K562 (cell line): Measurements from ENCODE around the gene GNPTAB. TPM values are rescaled to one million over a fixed set of nuclear protein-coding genes. Genes with fewer than 3 reads are reported as not detected.

Source experiments
- ARID2 ChIP-seq: fragments of 450-650 bp; IDR thresholded peaks from 2 replicates; pipeline ENCODE4 v1.6.1; 2017; ENCODE audit warnings: antibody characterized with exemption, mild to moderate bottlenecking
- GATA2 ChIP-seq: sonication (generic); formaldehyde crosslinking; IDR thresholded peaks from 2 replicates; pipeline ENCODE4 v1.4.0; 2020; ENCODE audit warnings: mild to moderate bottlenecking, missing genetic modification reagents
- RAD21 ChIP-seq, 2 experiments: fragments of 250-450 bp in 1 of 2; fragments of 450-650 bp in 1 of 2; sonication (Bioruptor Pico) in 1 of 2; formaldehyde crosslinking in 1 of 2; IDR thresholded peaks in 1 of 2; conservative IDR thresholded peaks in 1 of 2; 2 replicates each; pipeline versions ENCODE4 v1.4.0 to v1.8.0; 2020 to 2022; ENCODE audit warnings: mild to moderate bottlenecking in 2 of 2, moderate library complexity in 1 of 2
- RB1 ChIP-seq: fragments of 450-650 bp; IDR thresholded peaks from 2 replicates; pipeline ENCODE4 v1.6.1; 2017; ENCODE audit warnings: low read depth, mild to moderate bottlenecking
- SRSF3 ChIP-seq: fragments of 200-400 bp; formaldehyde crosslinking; IDR thresholded peaks from 2 replicates; pipeline ENCODE4 v1.6.1; 2016; ENCODE audit warnings: mild to moderate bottlenecking, low read length, moderate library complexity; ENCODE audit not compliant: insufficient read depth
- STAG1 ChIP-seq: sonication (generic); formaldehyde crosslinking; IDR thresholded peaks from 2 replicates; pipeline ENCODE4 v1.5.0; 2020; ENCODE audit warnings: missing genetic modification reagents, borderline replicate concordance
- TEAD2 ChIP-seq: fragments of 450-650 bp; IDR thresholded peaks from 2 replicates; pipeline ENCODE4 v1.6.1; 2016; ENCODE audit warnings: missing genetic modification characterization, control low read depth, missing compliant biosample characterization
- polyA plus RNA-seq, 8 experiments: library from polyadenylated mRNA; depleted of rRNA in 4 of 8; stranded (reverse) in 5 of 8; unstranded in 3 of 8; fragments of >200 nt; fragmentation: Nextera tagmentation in 2 of 8; fragmentation: Illumina TruSeq in 1 of 8; extraction: Ambion mirVana in 2 of 8; extraction: Trizol in 1 of 8; gene quantifications; 2 replicates each; pipeline versions ENCODE4 v1.2.1 to v1.2.3, GENCODE V29; 2011 to 2014; ENCODE audit warnings: inconsistent platforms in 1 of 8, missing spikeins in 1 of 8
- total RNA-seq, 7 experiments: library from RNA; depleted of rRNA in 6 of 7; stranded (reverse); fragments of >200 nt in 6 of 7; fragmentation: Illumina TruSeq in 2 of 7; extraction: Trizol in 2 of 7; gene quantifications; 2 replicates each; pipeline versions ENCODE4 v1.2.1 to v1.2.3, GENCODE V29; 2011 to 2021; ENCODE audit warnings: low replicate concordance in 1 of 7
- TF ChIP-seq, protein P1 (sequence below): fragments of 450-650 bp; formaldehyde crosslinking; IDR thresholded peaks from 2 replicates; pipeline ENCODE4 v1.4.0; 2020; ENCODE audit warnings: mild to moderate bottlenecking, moderate library complexity
- TF ChIP-seq, protein P2 (sequence below), 3 experiments: IDR thresholded peaks in 2 of 3; conservative IDR thresholded peaks in 1 of 3; 2 replicates each; pipeline ENCODE4 v1.5.1; 2011 to 2012; ENCODE audit warnings: low read length in 3 of 3, mild to moderate bottlenecking in 3 of 3, control low read depth in 2 of 3, improper control_type of control experiment in 1 of 3, inconsistent platforms in 1 of 3, low read depth in 1 of 3, mixed read lengths in 1 of 3, moderate library complexity in 1 of 3; ENCODE audit not compliant: insufficient read depth in 2 of 3
- TF ChIP-seq, protein P3 (sequence below): fragments of 250-450 bp; sonication (Bioruptor Pico); IDR thresholded peaks from 2 replicates; pipeline ENCODE4 v1.4.0; 2020; ENCODE audit warnings: mild to moderate bottlenecking

The GNPTAB gene
- total and polyA plus RNA-seq, 9 of the 15 experiments (the other 6 are each of a cell fraction or from before 2014, with no cell fraction given) = 5.9 to 23.2 (median 19.3) TPM

DNA sequence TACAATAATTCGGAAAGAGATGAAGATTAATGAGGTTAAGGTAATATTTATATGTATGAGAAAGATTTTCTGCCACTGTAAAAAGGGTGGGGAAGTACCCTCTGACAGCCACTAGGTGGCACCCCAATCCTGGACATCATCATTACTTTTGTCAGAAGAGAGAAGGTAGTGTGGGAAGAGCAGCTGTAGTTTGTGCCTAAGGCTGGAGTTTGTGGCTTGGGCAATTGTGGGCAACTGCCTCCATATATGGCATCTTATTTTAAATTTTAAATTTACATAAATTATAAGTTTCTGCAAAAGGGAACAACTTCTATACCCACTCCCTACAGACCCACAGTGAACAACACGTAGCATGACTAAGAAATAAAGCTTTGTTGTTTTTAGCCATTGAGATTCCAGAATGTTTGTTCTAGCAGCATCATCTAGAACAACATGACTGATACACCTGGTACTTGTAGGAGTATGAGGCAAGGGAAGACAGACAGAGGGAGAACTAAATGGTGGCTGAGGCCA is 57.1 kb downstream of the GNPTAB start (continued):
- peak; percentile 8; the same call in 1 of the 2 replicates for TF ChIP-seq STAG1
- TF ChIP-seq, protein P1, sequence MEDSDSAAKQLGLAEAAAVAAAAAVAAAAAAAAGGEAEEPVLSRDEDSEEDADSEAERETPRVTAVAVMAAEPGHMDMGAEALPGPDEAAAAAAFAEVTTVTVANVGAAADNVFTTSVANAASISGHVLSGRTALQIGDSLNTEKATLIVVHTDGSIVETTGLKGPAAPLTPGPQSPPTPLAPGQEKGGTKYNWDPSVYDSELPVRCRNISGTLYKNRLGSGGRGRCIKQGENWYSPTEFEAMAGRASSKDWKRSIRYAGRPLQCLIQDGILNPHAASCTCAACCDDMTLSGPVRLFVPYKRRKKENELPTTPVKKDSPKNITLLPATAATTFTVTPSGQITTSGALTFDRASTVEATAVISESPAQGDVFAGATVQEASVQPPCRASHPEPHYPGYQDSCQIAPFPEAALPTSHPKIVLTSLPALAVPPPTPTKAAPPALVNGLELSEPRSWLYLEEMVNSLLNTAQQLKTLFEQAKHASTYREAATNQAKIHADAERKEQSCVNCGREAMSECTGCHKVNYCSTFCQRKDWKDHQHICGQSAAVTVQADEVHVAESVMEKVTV (CRISPR knock-in tag) = peak; percentile 92
- TF ChIP-seq, protein P2, sequence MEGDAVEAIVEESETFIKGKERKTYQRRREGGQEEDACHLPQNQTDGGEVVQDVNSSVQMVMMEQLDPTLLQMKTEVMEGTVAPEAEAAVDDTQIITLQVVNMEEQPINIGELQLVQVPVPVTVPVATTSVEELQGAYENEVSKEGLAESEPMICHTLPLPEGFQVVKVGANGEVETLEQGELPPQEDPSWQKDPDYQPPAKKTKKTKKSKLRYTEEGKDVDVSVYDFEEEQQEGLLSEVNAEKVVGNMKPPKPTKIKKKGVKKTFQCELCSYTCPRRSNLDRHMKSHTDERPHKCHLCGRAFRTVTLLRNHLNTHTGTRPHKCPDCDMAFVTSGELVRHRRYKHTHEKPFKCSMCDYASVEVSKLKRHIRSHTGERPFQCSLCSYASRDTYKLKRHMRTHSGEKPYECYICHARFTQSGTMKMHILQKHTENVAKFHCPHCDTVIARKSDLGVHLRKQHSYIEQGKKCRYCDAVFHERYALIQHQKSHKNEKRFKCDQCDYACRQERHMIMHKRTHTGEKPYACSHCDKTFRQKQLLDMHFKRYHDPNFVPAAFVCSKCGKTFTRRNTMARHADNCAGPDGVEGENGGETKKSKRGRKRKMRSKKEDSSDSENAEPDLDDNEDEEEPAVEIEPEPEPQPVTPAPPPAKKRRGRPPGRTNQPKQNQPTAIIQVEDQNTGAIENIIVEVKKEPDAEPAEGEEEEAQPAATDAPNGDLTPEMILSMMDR (IDR thresholded peaks at IDR 0.05 in 2 of 3, conservative IDR thresholded peaks at IDR 0.05 in 1 of 3; ENCODE audit: insufficient read depth in 2 of 3, low read depth in 1 of 3, low read length in 3 of 3) = peak; percentile 73 to 94 (median 82)
- peak; percentile 83; the same call in 1 of the 2 replicates for TF ChIP-seq ARID2
- TF ChIP-seq GATA2 (CRISPR knock-in tag) = no peak
- TF ChIP-seq SRSF3 = no peak
- TF ChIP-seq, protein P3, sequence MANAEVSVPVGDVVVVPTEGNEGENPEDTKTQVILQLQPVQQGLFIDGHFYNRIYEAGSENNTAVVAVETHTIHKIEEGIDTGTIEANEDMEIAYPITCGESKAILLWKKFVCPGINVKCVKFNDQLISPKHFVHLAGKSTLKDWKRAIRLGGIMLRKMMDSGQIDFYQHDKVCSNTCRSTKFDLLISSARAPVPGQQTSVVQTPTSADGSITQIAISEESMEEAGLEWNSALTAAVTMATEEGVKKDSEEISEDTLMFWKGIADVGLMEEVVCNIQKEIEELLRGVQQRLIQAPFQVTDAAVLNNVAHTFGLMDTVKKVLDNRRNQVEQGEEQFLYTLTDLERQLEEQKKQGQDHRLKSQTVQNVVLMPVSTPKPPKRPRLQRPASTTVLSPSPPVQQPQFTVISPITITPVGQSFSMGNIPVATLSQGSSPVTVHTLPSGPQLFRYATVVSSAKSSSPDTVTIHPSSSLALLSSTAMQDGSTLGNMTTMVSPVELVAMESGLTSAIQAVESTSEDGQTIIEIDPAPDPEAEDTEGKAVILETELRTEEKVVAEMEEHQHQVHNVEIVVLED (CRISPR knock-in tag) = no peak
- TF ChIP-seq RAD21 (CRISPR knock-in tag; conservative IDR thresholded peaks at IDR 0.05 in 1 of 2, IDR thresholded peaks at IDR 0.05 in 1 of 2) = peak; percentile 92 to 93
- TF ChIP-seq TEAD2 (tag) = no peak
- TF ChIP-seq RB1 = no peak
